ENCODE measurements around the gene C1orf74.

C1orf74 gene

GRCh38 chr1:209770636-209771415 is 13.5 kb downstream of the C1orf74 start:
- no peak for TF ChIP-seq POLR2A (IDR thresholded peaks at IDR 0.05; ENCODE audit: low read depth, low read length)

GRCh38 chr1:209769971-209770370 is 14.4 kb downstream of the C1orf74 start:
- no peak for TF ChIP-seq POLR2A (IDR thresholded peaks at IDR 0.05; ENCODE audit: low read depth, low read length)
- FAIRE-seq (no peak), DNase-seq (ENCODE audit: insufficient read length, low spot score) (no peak)

More at GRCh38 chr1:209770636-209771415, 13.5 kb downstream of the C1orf74 start:
- FAIRE-seq (no peak), DNase-seq (ENCODE audit: insufficient read length, low spot score) (no peak)

- no peak for FAIRE-seq
- DNase-seq (ENCODE audit: insufficient read length, low spot score), result peak; percentile 69
- no peak for TF ChIP-seq POLR2A (IDR thresholded peaks at IDR 0.05; ENCODE audit: low read depth, low read length)
Observed at GRCh38 chr1:209769171-209769904, 15.0 kb downstream of the C1orf74 start.

GRCh38 chr1:209768354-209768774 is 16.0 kb downstream of the C1orf74 start:
- no peak for TF ChIP-seq POLR2A (IDR thresholded peaks at IDR 0.05; ENCODE audit: low read depth, low read length)
- no peak for DNase-seq (ENCODE audit: insufficient read length, low spot score)
- FAIRE-seq, result no peak

GRCh38 chr1:209767706-209768105 is 16.7 kb downstream of the C1orf74 start:
- no peak for DNase-seq (ENCODE audit: insufficient read length, low spot score)
- TF ChIP-seq POLR2A (IDR thresholded peaks at IDR 0.05; ENCODE audit: low read depth, low read length), result no peak
- no peak for FAIRE-seq

GRCh38 chr1:209767096-209767495 is 17.3 kb downstream of the C1orf74 start:
- FAIRE-seq, result no peak
- DNase-seq (ENCODE audit: insufficient read length, low spot score), result no peak
- no peak for TF ChIP-seq POLR2A (IDR thresholded peaks at IDR 0.05; ENCODE audit: low read depth, low read length)

GRCh38 chr1:209766051-209766450 is 18.3 kb downstream of the C1orf74 start:
- DNase-seq (ENCODE audit: insufficient read length, low spot score), result no peak
- no peak for TF ChIP-seq POLR2A (IDR thresholded peaks at IDR 0.05; ENCODE audit: low read depth, low read length)
- FAIRE-seq, result no peak

GRCh38 chr1:209761011-209761635 is 23.2 kb downstream of the C1orf74 start:
- no peak for FAIRE-seq
- no peak for DNase-seq (ENCODE audit: insufficient read length, low spot score)
- TF ChIP-seq POLR2A (IDR thresholded peaks at IDR 0.05; ENCODE audit: low read depth, low read length), result no peak

GRCh38 chr1:209759829-209760359 is 24.5 kb downstream of the C1orf74 start:
- FAIRE-seq, result no peak
- TF ChIP-seq POLR2A (IDR thresholded peaks at IDR 0.05; ENCODE audit: low read depth, low read length), result no peak
- DNase-seq (ENCODE audit: insufficient read length, low spot score), result no peak

- FAIRE-seq (no peak), DNase-seq (ENCODE audit: insufficient read length, low spot score) (no peak)
- no peak for TF ChIP-seq POLR2A (IDR thresholded peaks at IDR 0.05; ENCODE audit: low read depth, low read length)
Observed at GRCh38 chr1:209758400-209758799, 26.0 kb downstream of the C1orf74 start.

GRCh38 chr1:209756615-209757445 is 27.5 kb downstream of the C1orf74 start:
- FAIRE-seq, result no peak

GRCh38 chr1:209755926-209756614 is 28.3 kb downstream of the C1orf74 start, which contains the start of gene TRAF3IP3:
Gene TRAF3IP3 (plus strand): TSS chr1:209756053. CDS start chr1:209760040, 3,987 bp downstream.
- TF ChIP-seq POLR2A (IDR thresholded peaks at IDR 0.05; ENCODE audit: low read depth, low read length), result no peak
- no peak for DNase-seq (ENCODE audit: insufficient read length, low spot score)
- FAIRE-seq, result no peak

More at GRCh38 chr1:209756615-209757445, 27.5 kb downstream of the C1orf74 start:
- no peak for TF ChIP-seq POLR2A (IDR thresholded peaks at IDR 0.05; ENCODE audit: low read depth, low read length)
- DNase-seq (ENCODE audit: insufficient read length, low spot score), result no peak

GRCh38 chr1:209755256-209755655 is 29.1 kb downstream of the C1orf74 start:
- no peak for TF ChIP-seq POLR2A (IDR thresholded peaks at IDR 0.05; ENCODE audit: low read depth, low read length)
- no peak for FAIRE-seq
- DNase-seq (ENCODE audit: insufficient read length, low spot score), result no peak
